K562 (cell line): ENCODE data around the gene ST8SIA4.
A peak's percentile ranks its signal among the peaks of the same experiment; 100 is the strongest.

ENCODE experiments used
- CBFB ChIP-seq: sonication (generic); formaldehyde crosslinking; IDR thresholded peaks from 2 replicates; pipeline ENCODE4 v1.4.0; 2020; ENCODE audit warnings: mild to moderate bottlenecking, missing genetic modification reagents
- CTCF ChIP-seq, 3 experiments: IDR thresholded peaks in 2 of 3; conservative IDR thresholded peaks in 1 of 3; 2 replicates each; pipeline ENCODE4 v1.5.1; 2011 to 2012; ENCODE audit warnings: low read length in 3 of 3, mild to moderate bottlenecking in 3 of 3, control low read depth in 2 of 3, improper control_type of control experiment in 1 of 3, inconsistent platforms in 1 of 3, low read depth in 1 of 3, mixed read lengths in 1 of 3, moderate library complexity in 1 of 3; ENCODE audit not compliant: insufficient read depth in 2 of 3
- EP300 ChIP-seq: IDR thresholded peaks from 2 replicates; pipeline ENCODE4 v1.6.1; 2012; ENCODE audit warnings: low read length, improper control_type of control experiment
- MYC ChIP-seq, 2 experiments: fragments of 250-450 bp in 1 of 2; sonication (Bioruptor Pico) in 1 of 2; IDR thresholded peaks; 2 replicates each; pipeline versions ENCODE4 v1.5.1 to v1.6.1; 2012 to 2021; ENCODE audit warnings: low read depth in 2 of 2, borderline replicate concordance in 1 of 2, improper control_type of control experiment in 1 of 2, low read length in 1 of 2, mild to moderate bottlenecking in 1 of 2, moderate library complexity in 1 of 2
- POLR2A ChIP-seq: fragments of 450-650 bp; conservative IDR thresholded peaks from 2 replicates; pipeline ENCODE4 v1.6.1; 2016
- POLR2AphosphoS5 ChIP-seq: IDR thresholded peaks from 2 replicates; pipeline ENCODE4 v1.6.1; 2011; ENCODE audit warnings: mild to moderate bottlenecking, low read depth, low read length, moderate library complexity; ENCODE audit not compliant: control insufficient read depth, insufficient read depth
- POU5F1 ChIP-seq: fragments of 150-350 bp; IDR thresholded peaks from 2 replicates; pipeline ENCODE4 v1.6.1; 2014; ENCODE audit warnings: borderline replicate concordance, low read length, low read depth, mild to moderate bottlenecking; ENCODE audit not compliant: partially characterized antibody
- ZBTB12 ChIP-seq: fragments of 250-450 bp; sonication (Bioruptor Pico); IDR thresholded peaks from 2 replicates; pipeline ENCODE4 v1.4.0; 2020
- ZKSCAN3 ChIP-seq: fragments of 250-450 bp; sonication (Bioruptor Pico); IDR thresholded peaks from 2 replicates; pipeline ENCODE4 v1.4.0; 2020
- ZNF133 ChIP-seq: fragments of 250-450 bp; sonication (Bioruptor Pico); IDR thresholded peaks from 2 replicates; pipeline ENCODE4 v1.4.0; 2020; ENCODE audit warnings: mild to moderate bottlenecking

- TF ChIP-seq CTCF (IDR thresholded peaks at IDR 0.05 in 2 of 3, conservative IDR thresholded peaks at IDR 0.05 in 1 of 3; ENCODE audit: insufficient read depth in 2 of 3, low read depth in 1 of 3, low read length in 3 of 3) (peak in 1 of 3 experiments; percentile 15; a peak in 1 of 6 replicates), ZKSCAN3 (CRISPR knock-in tag) (no peak), POLR2AphosphoS5 (no peak), POLR2A (no peak), ZNF133 (CRISPR knock-in tag) (no peak), EP300 (no peak), MYC (IDR thresholded peaks at IDR 0.05; ENCODE audit: low read depth, low read length) (no peak), MYC (CRISPR knock-in tag; IDR thresholded peaks at IDR 0.05; ENCODE audit: borderline replicate concordance, low read depth) (no peak), ZBTB12 (no peak), CBFB (CRISPR knock-in tag) (no peak), POU5F1 (no peak)
Measured at GRCh38 chr5:100790170-100790665, 112.9 kb downstream of the ST8SIA4 start.
